Activated naive CD8-positive, alpha-beta T cell treated with anti-CD3 and anti-CD28 coated beads, Interleukin-2, amount 10 ng/mL, durations not matched to agents 7 days and 5 days (primary cell): ENCODE data around the gene PLCB3. TPM values are rescaled to one million over a fixed set of nuclear protein-coding genes. Genes with fewer than 3 reads are reported as not detected.
A peak's percentile ranks its signal among the peaks of the same experiment; 100 is the strongest.

Experiments used
- ATAC-seq: fragments of 150-1000 bp; cut with Tn5 transposase; one replicate; pipeline ENCODE4 v1.10.0; 2021; ENCODE audit warnings: low read depth, moderate library complexity
- POLR2A ChIA-PET: fragments of 350-600 bp; sonication (Branson Sonifier 250); formaldehyde crosslinking; loops from one replicate; lab custom pipeline; 2021; ENCODE audit warnings: antibody characterized with exemption; lab: Charles Lee
- DNase-seq: peaks from one replicate; pipeline ENCODE4 v3.0.0; 2021
- H3K27ac Mint-ChIP-seq: one replicate; pipeline ENCODE4 v1.8.0; 2022; ENCODE audit warnings: mild to moderate bottlenecking, mixed read lengths
- H3K27me3 Mint-ChIP-seq: one replicate; pipeline ENCODE4 v1.8.0; 2022; ENCODE audit warnings: mild to moderate bottlenecking, moderate library complexity, mixed read lengths
- H3K36me3 Mint-ChIP-seq: one replicate; pipeline ENCODE4 v1.8.0; 2021; ENCODE audit warnings: mild to moderate bottlenecking, mixed read lengths
- H3K4me1 Mint-ChIP-seq: one replicate; pipeline ENCODE4 v1.8.0; 2021; ENCODE audit warnings: mixed read lengths
- H3K4me3 Mint-ChIP-seq: one replicate; pipeline ENCODE4 v1.8.0; 2022; ENCODE audit warnings: mild to moderate bottlenecking, moderate library complexity, mixed read lengths
- H3K9me3 Mint-ChIP-seq: one replicate; pipeline ENCODE4 v1.8.0; 2021; ENCODE audit warnings: mixed read lengths
- total RNA-seq, 2 experiments: library from RNA; stranded (reverse); gene quantifications; one replicate each; pipeline ENCODE4 v1.2.3, GENCODE V29; 2021

PLCB3 gene
- total RNA-seq, 2 experiments from 2014 or later: 18.6 to 18.9 TPM

GRCh38 chr11:64209563-64209843 lies 41.8 kb upstream of the PLCB3 start:
- Mint-ChIP-seq H3K36me3 (peaks cover 30% of the 10 kb centered on the region), H3K4me3 (no peak overlapping the region), H3K27me3 (no peaks in the 10 kb centered on the region), H3K4me1 (peaks cover 21% of the 10 kb centered on the region), H3K27ac (peak overlapping the region; percentile 94), H3K9me3 (no peaks in the 10 kb centered on the region)
- DNase-seq (no peak), ATAC-seq (no peak)
- POLR2A ChIA-PET: interaction anchor here (6.6 to 17.3 kb wide), 3 partner anchors 18 to 35 kb away, joined by 106 to 419 read pairs (median 246); partner anchors contain the start of genes DNAJC4, FKBP2, NUDT22 and PPP1R14B

- Mint-ChIP-seq H3K4me3 (no peak overlapping the region), H3K27me3 (no peaks in the 10 kb centered on the region), H3K36me3 (peaks cover 34% of the 10 kb centered on the region), H3K9me3 (no peaks in the 10 kb centered on the region), H3K27ac (no peak overlapping the region), H3K4me1 (peaks cover 21% of the 10 kb centered on the region)
- no peak for DNase-seq
- POLR2A ChIA-PET: interaction anchor here (6.6 to 17.3 kb wide), 3 partner anchors 17 to 34 kb away, joined by 106 to 419 read pairs (median 246); partner anchors contain the start of genes DNAJC4, FKBP2, NUDT22 and PPP1R14B
- no peak for ATAC-seq
These were observed 40.9 kb upstream of the PLCB3 start for GRCh38 chr11:64210301-64211020.

- Mint-ChIP-seq H3K27ac (no peak overlapping the region), H3K36me3 (peaks cover 32% of the 10 kb centered on the region), H3K4me1 (peaks cover 15% of the 10 kb centered on the region), H3K4me3 (no peak overlapping the region), H3K9me3 (no peaks in the 10 kb centered on the region), H3K27me3 (no peaks in the 10 kb centered on the region)
- ATAC-seq (no peak), DNase-seq (no peak)
- POLR2A ChIA-PET: interaction anchor here (11.8 to 17.3 kb wide), 2 partner anchors 16 to 20 kb away, joined by 246 to 419 read pairs; partner anchors contain the start of genes DNAJC4, NUDT22, STIP1 and TRPT1
These were observed 40.0 kb upstream of the PLCB3 start for GRCh38 chr11:64211181-64211872.

- no peaks in the 10 kb centered on the region for H3K9me3 Mint-ChIP-seq
- no peaks in the 10 kb centered on the region for H3K27me3 Mint-ChIP-seq
- POLR2A ChIA-PET: interaction anchor here (0.7 to 26.2 kb wide), 4 partner anchors 7 to 54 kb away, joined by 3 to 419 read pairs (median 212); partner anchors contain the start of genes DNAJC4, FERMT3, NUDT22 and TRPT1
- peaks cover 29% of the 10 kb centered on the region for H3K36me3 Mint-ChIP-seq
- H3K4me1 Mint-ChIP-seq: peaks cover 9% of the 10 kb centered on the region
- ATAC-seq (no peak), DNase-seq (no peak)
- H3K4me3 Mint-ChIP-seq: no peak overlapping the region
- H3K27ac Mint-ChIP-seq: no peak overlapping the region
These were observed 34.5 kb upstream of the PLCB3 start for GRCh38 chr11:64216879-64217278.

GRCh38 chr11:64218628-64219353 lies 32.5 kb upstream of the PLCB3 start:
- no peaks in the 10 kb centered on the region for H3K27me3 Mint-ChIP-seq
- peaks cover 21% of the 10 kb centered on the region for H3K36me3 Mint-ChIP-seq
- H3K27ac Mint-ChIP-seq: peak overlapping the region; percentile 9
- DNase-seq: no peak
- no peak for ATAC-seq
- H3K9me3 Mint-ChIP-seq: no peaks in the 10 kb centered on the region
- POLR2A ChIA-PET: interaction anchor here (0.9 to 26.2 kb wide), 4 partner anchors 8 to 26 kb away, joined by 3 to 419 read pairs (median 212); partner anchors contain the start of genes DNAJC4, FERMT3, NUDT22 and TRPT1
- H3K4me3 Mint-ChIP-seq: no peak overlapping the region
- peaks cover 4% of the 10 kb centered on the region for H3K4me1 Mint-ChIP-seq

GRCh38 chr11:64219354-64219684 lies 32.0 kb upstream of the PLCB3 start:
- Mint-ChIP-seq H3K9me3 (no peaks in the 10 kb centered on the region), H3K4me3 (no peak overlapping the region), H3K27ac (no peak overlapping the region), H3K27me3 (no peaks in the 10 kb centered on the region), H3K4me1 (peaks cover 5% of the 10 kb centered on the region), H3K36me3 (peaks cover 19% of the 10 kb centered on the region)
- POLR2A ChIA-PET: interaction anchor here (1.3 to 26.2 kb wide), 3 partner anchors 10 to 34 kb away, joined by 3 to 419 read pairs (median 4); partner anchors contain the start of genes FERMT3 and STIP1
- DNase-seq: no peak
- no peak for ATAC-seq

GRCh38 chr11:64219755-64220154 lies 31.6 kb upstream of the PLCB3 start:
- peaks cover 16% of the 10 kb centered on the region for H3K36me3 Mint-ChIP-seq
- H3K4me1 Mint-ChIP-seq: peaks cover 5% of the 10 kb centered on the region
- H3K27ac Mint-ChIP-seq: no peak overlapping the region
- POLR2A ChIA-PET: interaction anchor here (1.3 to 26.2 kb wide), 3 partner anchors 10 to 34 kb away, joined by 3 to 419 read pairs (median 4); partner anchors contain the start of genes FERMT3 and STIP1
- no peaks in the 10 kb centered on the region for H3K9me3 Mint-ChIP-seq
- H3K4me3 Mint-ChIP-seq: no peak overlapping the region
- ATAC-seq (no peak), DNase-seq (no peak)
- H3K27me3 Mint-ChIP-seq: no peaks in the 10 kb centered on the region

DNA sequence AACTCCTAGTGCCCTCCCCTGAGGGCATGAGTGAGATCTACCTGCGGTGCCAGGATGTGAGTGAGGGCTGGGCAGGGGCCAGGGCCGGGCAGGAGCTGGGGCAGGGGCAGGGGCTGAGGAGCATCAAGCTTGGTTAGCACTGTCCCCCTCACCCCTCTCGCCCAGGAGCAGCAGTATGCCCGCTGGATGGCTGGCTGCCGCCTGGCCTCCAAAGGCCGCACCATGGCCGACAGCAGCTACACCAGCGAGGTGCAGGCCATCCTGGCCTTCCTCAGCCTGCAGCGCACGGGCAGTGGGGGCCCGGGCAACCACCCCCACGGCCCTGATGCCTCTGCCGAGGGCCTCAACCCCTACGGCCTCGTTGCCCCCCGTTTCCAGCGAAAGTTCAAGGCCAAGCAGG lies 31.1 kb upstream of the PLCB3 start:
- Mint-ChIP-seq H3K36me3 (peaks cover 11% of the 10 kb centered on the region), H3K4me3 (no peak overlapping the region), H3K9me3 (no peaks in the 10 kb centered on the region), H3K27me3 (no peaks in the 10 kb centered on the region), H3K27ac (no peak overlapping the region), H3K4me1 (peaks cover 5% of the 10 kb centered on the region)
- no peak for DNase-seq
- POLR2A ChIA-PET: interaction anchor here (1.3 to 26.2 kb wide), 4 partner anchors 10 to 35 kb away, joined by 3 to 419 read pairs (median 4); partner anchors contain the start of genes DNAJC4, FERMT3 and STIP1
- no peak for ATAC-seq

DNA sequence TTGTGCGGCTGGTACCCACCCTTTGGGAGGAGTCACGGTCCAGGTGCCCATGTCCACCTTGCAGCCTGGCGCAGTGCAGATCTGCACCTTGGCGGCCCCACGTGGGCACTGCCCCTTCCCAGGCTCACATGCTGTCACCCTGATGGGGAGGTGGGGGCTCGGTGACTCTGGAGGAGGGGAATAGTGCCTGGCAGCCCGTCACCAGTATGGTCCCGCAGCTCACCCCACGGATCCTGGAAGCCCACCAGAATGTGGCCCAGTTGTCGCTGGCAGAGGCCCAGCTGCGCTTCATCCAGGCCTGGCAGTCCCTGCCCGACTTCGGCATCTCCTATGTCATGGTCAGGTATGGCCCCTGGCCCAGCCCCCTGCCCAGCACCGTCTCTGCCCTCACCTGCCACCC lies 30.5 kb upstream of the PLCB3 start:
- POLR2A ChIA-PET: interaction anchor here (1.3 to 26.2 kb wide), 3 partner anchors 9 to 35 kb away, joined by 3 to 419 read pairs (median 4); partner anchors contain the start of genes DNAJC4, FERMT3 and STIP1
- DNase-seq (no peak), ATAC-seq (no peak)
- Mint-ChIP-seq H3K36me3 (peaks cover 11% of the 10 kb centered on the region), H3K27ac (no peak overlapping the region), H3K4me3 (no peak overlapping the region), H3K4me1 (peaks cover 7% of the 10 kb centered on the region), H3K27me3 (no peaks in the 10 kb centered on the region), H3K9me3 (no peaks in the 10 kb centered on the region)

- no peak for DNase-seq
- Mint-ChIP-seq H3K36me3 (peaks cover 8% of the 10 kb centered on the region), H3K27me3 (no peaks in the 10 kb centered on the region), H3K4me1 (peaks cover 12% of the 10 kb centered on the region), H3K9me3 (no peaks in the 10 kb centered on the region), H3K27ac (no peak overlapping the region), H3K4me3 (no peak overlapping the region)
- POLR2A ChIA-PET: interaction anchor here (0.5 to 26.2 kb wide), 5 partner anchors 13 to 294 kb away, joined by 3 to 419 read pairs (median 5); partner anchors contain the start of gene FERMT3
- no peak for ATAC-seq
These were observed 28.7 kb upstream of the PLCB3 start for GRCh38 chr11:64222651-64223000.

DNA sequence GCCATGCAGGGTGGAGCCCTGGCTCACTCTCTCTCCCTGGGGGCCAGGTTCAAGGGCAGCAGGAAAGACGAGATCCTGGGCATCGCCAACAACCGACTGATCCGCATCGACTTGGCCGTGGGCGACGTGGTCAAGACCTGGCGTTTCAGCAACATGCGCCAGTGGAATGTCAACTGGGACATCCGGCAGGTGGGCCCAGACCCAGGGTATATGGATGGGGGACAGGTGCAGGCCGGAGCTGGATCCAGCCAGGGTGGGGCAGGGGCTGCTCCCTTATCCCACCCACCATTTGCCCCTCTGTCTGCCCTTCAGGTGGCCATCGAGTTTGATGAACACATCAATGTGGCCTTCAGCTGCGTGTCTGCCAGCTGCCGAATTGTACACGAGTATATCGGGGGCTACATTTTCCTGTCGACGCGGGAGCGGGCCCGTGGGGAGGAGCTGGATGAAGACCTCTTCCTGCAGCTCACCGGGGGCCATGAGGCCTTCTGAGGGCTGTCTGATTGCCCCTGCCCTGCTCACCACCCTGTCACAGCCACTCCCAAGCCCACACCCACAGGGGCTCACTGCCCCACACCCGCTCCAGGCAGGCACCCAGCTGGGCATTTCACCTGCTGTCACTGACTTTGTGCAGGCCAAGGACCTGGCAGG lies 28.2 kb upstream of the PLCB3 start:
- H3K36me3 Mint-ChIP-seq: peaks cover 6% of the 10 kb centered on the region
- no peak overlapping the region for H3K27ac Mint-ChIP-seq
- POLR2A ChIA-PET: interaction anchor here (0.5 to 26.2 kb wide), 8 partner anchors 13 to 294 kb away, joined by 3 to 419 read pairs (median 4); partner anchors contain the start of genes FERMT3 and STIP1
- no peak overlapping the region for H3K4me3 Mint-ChIP-seq
- DNase-seq (peak; percentile 30), ATAC-seq (no peak)
- no peaks in the 10 kb centered on the region for H3K9me3 Mint-ChIP-seq
- H3K4me1 Mint-ChIP-seq: peaks cover 17% of the 10 kb centered on the region
- H3K27me3 Mint-ChIP-seq: no peaks in the 10 kb centered on the region

DNA sequence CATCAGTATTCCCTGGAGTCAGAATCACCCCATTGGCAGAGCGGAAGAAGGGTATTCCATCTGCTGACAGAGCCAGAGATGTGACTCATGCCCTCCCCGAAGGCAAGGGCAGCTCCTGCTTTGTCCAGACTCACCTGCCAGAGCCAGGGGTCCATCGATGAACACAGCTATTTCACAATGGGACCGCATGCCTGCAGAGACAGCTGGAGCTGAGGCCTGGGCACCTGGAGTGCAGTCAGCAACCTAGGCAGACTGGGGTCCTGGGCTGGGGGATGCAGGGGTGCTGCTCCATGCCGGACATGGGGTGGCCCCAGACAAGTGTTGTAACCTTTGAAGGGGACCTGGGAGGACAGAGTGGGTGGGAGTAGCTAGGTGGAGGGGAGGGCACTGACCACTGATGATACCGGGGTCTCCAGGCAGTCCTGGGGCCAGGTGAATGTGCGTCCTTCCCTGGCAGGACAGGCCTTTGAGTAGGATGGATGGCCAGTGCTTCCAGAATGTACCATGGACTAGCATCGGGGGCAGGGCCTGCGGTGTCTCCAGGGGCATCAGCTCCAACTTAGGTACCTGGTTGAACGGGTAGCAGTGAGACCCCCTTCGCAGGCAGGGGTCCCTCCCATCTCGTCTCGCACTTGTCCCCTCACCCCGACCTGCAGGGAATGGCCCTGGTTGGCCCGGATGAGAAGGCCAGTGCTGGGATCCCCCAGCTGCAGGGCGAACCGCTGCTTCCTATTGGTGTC lies 27.0 kb upstream of the PLCB3 start:
- DNase-seq: peak; percentile 35
- Mint-ChIP-seq H3K27ac (peak overlapping the region; percentile 88), H3K4me1 (peaks cover 19% of the 10 kb centered on the region), H3K36me3 (peaks cover 2% of the 10 kb centered on the region), H3K4me3 (peak overlapping the region; percentile 92), H3K27me3 (no peaks in the 10 kb centered on the region), H3K9me3 (no peaks in the 10 kb centered on the region)
- POLR2A ChIA-PET: interaction anchor here (1.5 to 26.2 kb wide), 5 partner anchors 12 to 93 kb away, joined by 4 to 419 read pairs (median 11); partner anchors contain the start of genes FERMT3, PRDX5, STIP1 and TRMT112
- no peak for ATAC-seq
